Measurements from ENCODE around the gene BRSK2. TPM values are rescaled to one million over a fixed set of nuclear protein-coding genes. Genes with fewer than 3 reads are reported as not detected.

BRSK2 gene
- total RNA-seq, 1 donor from 2014 or later, result 13.8 TPM

GRCh38 chr11:1481483-1481825 lies 91.7 kb downstream of the BRSK2 start:
- TF ChIP-seq CTCF (conservative IDR thresholded peaks at IDR 0.05), result no peak
- no peaks in the 10 kb centered on the region for H3K27me3 Mint-ChIP-seq
- no peak overlapping the region for H3K27ac Mint-ChIP-seq
- H3K9me3 Mint-ChIP-seq, result no peaks in the 10 kb centered on the region
- DNase-seq (ENCODE audit: extremely low spot score, unreplicated experiment), result no peak
- peaks cover 4% of the 10 kb centered on the region for H3K4me1 Mint-ChIP-seq (ENCODE audit: unreplicated experiment)
- peaks cover 5% of the 10 kb centered on the region for H3K36me3 Mint-ChIP-seq
- no peak overlapping the region for H3K4me3 Mint-ChIP-seq

- no peak for DNase-seq (ENCODE audit: extremely low spot score, unreplicated experiment)
- peaks cover 4% of the 10 kb centered on the region for H3K4me1 Mint-ChIP-seq (ENCODE audit: unreplicated experiment)
- no peak overlapping the region for H3K27ac Mint-ChIP-seq
- no peaks in the 10 kb centered on the region for H3K9me3 Mint-ChIP-seq
- H3K27me3 Mint-ChIP-seq, result no peaks in the 10 kb centered on the region
- TF ChIP-seq CTCF (conservative IDR thresholded peaks at IDR 0.05), result no peak
- no peak overlapping the region for H3K4me3 Mint-ChIP-seq
- H3K36me3 Mint-ChIP-seq, result peaks cover 4% of the 10 kb centered on the region
Measured at GRCh38 chr11:1481861-1482441, 92.2 kb downstream of the BRSK2 start.

GRCh38 chr11:1482581-1483444 lies 93.1 kb downstream of the BRSK2 start:
- Mint-ChIP-seq H3K36me3 (peaks cover 4% of the 10 kb centered on the region), H3K27me3 (no peaks in the 10 kb centered on the region), H3K27ac (no peak overlapping the region), H3K4me3 (no peak overlapping the region), H3K9me3 (no peaks in the 10 kb centered on the region), H3K4me1 (ENCODE audit: unreplicated experiment) (peaks cover 4% of the 10 kb centered on the region)
- TF ChIP-seq CTCF (conservative IDR thresholded peaks at IDR 0.05), result no peak
- no peak for DNase-seq (ENCODE audit: extremely low spot score, unreplicated experiment)

DNA sequence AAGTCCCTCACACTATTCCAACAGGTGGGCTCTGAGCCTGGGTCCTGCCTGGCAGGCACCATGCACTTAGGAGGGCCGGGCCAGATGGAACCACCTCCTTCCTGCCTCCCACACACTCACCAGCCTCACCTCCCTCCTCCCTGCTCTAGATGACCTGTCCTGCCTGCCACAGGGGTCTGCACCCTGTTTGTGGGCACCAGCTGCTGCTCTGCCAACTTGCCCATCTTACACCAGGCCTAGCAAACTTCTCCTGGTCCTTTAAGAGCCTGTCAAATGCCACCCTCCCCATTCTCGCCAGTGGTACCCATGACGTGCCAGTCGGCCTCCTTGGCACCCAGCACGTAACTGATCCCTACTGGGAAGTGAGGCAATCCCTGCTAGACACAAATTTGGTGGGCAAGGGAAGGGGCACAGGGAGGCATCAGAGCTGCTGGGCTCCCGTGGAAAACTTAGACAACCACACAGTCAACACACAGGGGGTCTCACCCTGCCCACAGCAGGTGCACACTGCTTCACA lies 93.8 kb downstream of the BRSK2 start:
- Mint-ChIP-seq H3K4me3 (no peak overlapping the region), H3K4me1 (ENCODE audit: unreplicated experiment) (peaks cover 4% of the 10 kb centered on the region), H3K27ac (no peak overlapping the region), H3K27me3 (no peaks in the 10 kb centered on the region), H3K9me3 (no peaks in the 10 kb centered on the region), H3K36me3 (peaks cover 4% of the 10 kb centered on the region)
- no peak for TF ChIP-seq CTCF (conservative IDR thresholded peaks at IDR 0.05)
- no peak for DNase-seq (ENCODE audit: extremely low spot score, unreplicated experiment)

- Mint-ChIP-seq H3K4me1 (ENCODE audit: unreplicated experiment) (peaks cover 6% of the 10 kb centered on the region), H3K27me3 (no peaks in the 10 kb centered on the region), H3K4me3 (no peak overlapping the region), H3K9me3 (no peaks in the 10 kb centered on the region), H3K27ac (no peak overlapping the region), H3K36me3 (no peaks in the 10 kb centered on the region)
- no peak for TF ChIP-seq CTCF (conservative IDR thresholded peaks at IDR 0.05)
- no peak for DNase-seq (ENCODE audit: extremely low spot score, unreplicated experiment)
Measured at GRCh38 chr11:1484061-1484671, 94.4 kb downstream of the BRSK2 start.

Measured in type B pancreatic cell (in vitro differentiated cells).